NB4 (cell line): ENCODE measurements around the gene OR9A2.

Experiments
- MYC ChIP-seq: IDR thresholded peaks from 2 replicates; pipeline ENCODE4 v1.6.1; 2011; ENCODE audit warnings: low read depth, low read length
- POLR2A ChIP-seq: IDR thresholded peaks from 2 replicates; pipeline ENCODE4 v1.6.1; 2011; ENCODE audit warnings: mild to moderate bottlenecking; ENCODE audit not compliant: insufficient read length; ENCODE audit errors: extremely low read depth
- TF ChIP-seq, protein P1 (sequence below): IDR thresholded peaks from one replicate; pipeline ENCODE4 v1.5.1; 2012; ENCODE audit warnings: low read depth, low read length
- TF ChIP-seq, protein P2 (sequence below): IDR thresholded peaks from 2 replicates; pipeline ENCODE4 v1.6.1; 2011; ENCODE audit warnings: low read depth, low read length

DNA sequence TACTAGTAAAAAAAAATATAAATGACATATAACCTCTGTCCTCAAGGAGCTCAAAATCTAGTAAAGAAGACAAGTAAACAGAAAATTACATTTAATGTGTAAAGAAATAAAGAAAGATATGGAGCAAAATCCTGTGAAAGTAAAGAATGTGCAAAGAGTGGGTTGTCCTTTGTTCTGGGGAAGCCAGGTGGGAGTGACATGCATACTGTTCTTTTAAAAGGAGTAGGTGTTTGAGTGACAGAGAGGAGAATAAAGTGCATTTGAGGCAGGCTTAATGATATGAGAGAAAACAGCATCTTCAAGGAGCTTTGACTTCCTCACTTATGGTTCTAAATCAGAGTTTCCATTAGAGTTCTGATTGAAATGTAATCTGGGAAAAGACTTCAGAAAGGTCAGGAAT is 47.2 kb upstream of the OR9A2 start:
- TF ChIP-seq, protein P1, sequence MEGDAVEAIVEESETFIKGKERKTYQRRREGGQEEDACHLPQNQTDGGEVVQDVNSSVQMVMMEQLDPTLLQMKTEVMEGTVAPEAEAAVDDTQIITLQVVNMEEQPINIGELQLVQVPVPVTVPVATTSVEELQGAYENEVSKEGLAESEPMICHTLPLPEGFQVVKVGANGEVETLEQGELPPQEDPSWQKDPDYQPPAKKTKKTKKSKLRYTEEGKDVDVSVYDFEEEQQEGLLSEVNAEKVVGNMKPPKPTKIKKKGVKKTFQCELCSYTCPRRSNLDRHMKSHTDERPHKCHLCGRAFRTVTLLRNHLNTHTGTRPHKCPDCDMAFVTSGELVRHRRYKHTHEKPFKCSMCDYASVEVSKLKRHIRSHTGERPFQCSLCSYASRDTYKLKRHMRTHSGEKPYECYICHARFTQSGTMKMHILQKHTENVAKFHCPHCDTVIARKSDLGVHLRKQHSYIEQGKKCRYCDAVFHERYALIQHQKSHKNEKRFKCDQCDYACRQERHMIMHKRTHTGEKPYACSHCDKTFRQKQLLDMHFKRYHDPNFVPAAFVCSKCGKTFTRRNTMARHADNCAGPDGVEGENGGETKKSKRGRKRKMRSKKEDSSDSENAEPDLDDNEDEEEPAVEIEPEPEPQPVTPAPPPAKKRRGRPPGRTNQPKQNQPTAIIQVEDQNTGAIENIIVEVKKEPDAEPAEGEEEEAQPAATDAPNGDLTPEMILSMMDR: no peak
- TF ChIP-seq POLR2A (no peak), MYC (no peak)
- TF ChIP-seq, protein P2, sequence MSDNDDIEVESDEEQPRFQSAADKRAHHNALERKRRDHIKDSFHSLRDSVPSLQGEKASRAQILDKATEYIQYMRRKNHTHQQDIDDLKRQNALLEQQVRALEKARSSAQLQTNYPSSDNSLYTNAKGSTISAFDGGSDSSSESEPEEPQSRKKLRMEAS: no peak
